Endothelial cell of umbilical vein (primary cell): ENCODE data around the gene MYMX.

Experiments
- CTCF ChIP-seq, 2 donors: IDR thresholded peaks; 1 replicate in 1 of 2; 2 replicates in 1 of 2; pipeline ENCODE4 v1.5.1; 2011; ENCODE audit warnings: low read length in 2 of 2, mild to moderate bottlenecking in 2 of 2, moderate library complexity in 2 of 2, control low read depth in 1 of 2, inconsistent platforms in 1 of 2, low read depth in 1 of 2; ENCODE audit not compliant: insufficient read depth in 1 of 2; ENCODE audit errors: extremely low read depth in 1 of 2
- EZH2 ChIP-seq: IDR thresholded peaks from 2 replicates; pipeline ENCODE4 v1.6.1; 2012; ENCODE audit warnings: borderline replicate concordance, low read depth, mild to moderate bottlenecking, moderate library complexity, low read length, inconsistent platforms; ENCODE audit not compliant: severe bottlenecking
- FOS ChIP-seq: IDR thresholded peaks from 2 replicates; pipeline ENCODE4 v1.6.1; 2011; ENCODE audit warnings: mild to moderate bottlenecking, low read length, moderate library complexity, borderline replicate concordance; ENCODE audit not compliant: insufficient read depth
- GATA2 ChIP-seq: IDR thresholded peaks from 2 replicates; pipeline ENCODE4 v1.7.0; 2011; ENCODE audit warnings: low read depth, mild to moderate bottlenecking, moderate library complexity, mixed read lengths, low read length; ENCODE audit not compliant: insufficient read length, insufficient read depth
- JUN ChIP-seq: IDR thresholded peaks from 2 replicates; pipeline ENCODE4 v1.6.1; 2011; ENCODE audit warnings: borderline replicate concordance, low read depth; ENCODE audit not compliant: insufficient read length, insufficient read depth
- MAX ChIP-seq: IDR thresholded peaks from 2 replicates; pipeline ENCODE4 v1.6.1; 2011; ENCODE audit not compliant: insufficient read depth, insufficient read length
- MYC ChIP-seq: IDR thresholded peaks from one replicate; pipeline ENCODE4 v1.6.1; 2011; ENCODE audit warnings: mild to moderate bottlenecking, low read depth, low read length
- POLR2A ChIP-seq: IDR thresholded peaks from 2 replicates; pipeline ENCODE4 v1.6.1; 2012; ENCODE audit warnings: low read depth, mild to moderate bottlenecking, control low read depth, low read length
- POLR2AphosphoS5 ChIP-seq: IDR thresholded peaks from 2 replicates; pipeline ENCODE4 v1.6.1; 2012; ENCODE audit warnings: low read depth, mild to moderate bottlenecking, control low read depth, low read length, moderate library complexity; ENCODE audit not compliant: insufficient read depth

- TF ChIP-seq POLR2A (no peak), CTCF (IDR thresholded peaks at IDR 0.05; ENCODE audit: extremely low read depth in 1 of 2, insufficient read depth in 1 of 2, low read depth in 1 of 2, low read length in 2 of 2) (no peak), MAX (no peak), POLR2AphosphoS5 (peak; percentile 29), MYC (no peak), JUN (no peak), FOS (no peak), EZH2 (no peak), GATA2 (no peak)
These were observed 39.4 kb downstream of the MYMX start for GRCh38 chr6:44255871-44256774.
